Measurements from ENCODE around the gene AP1S2. TPM values are rescaled to one million over a fixed set of nuclear protein-coding genes. Genes with fewer than 3 reads are reported as not detected.

Gene AP1S2
- total and polyA plus RNA-seq, 9 of the 15 experiments (the other 6 are each of a cell fraction or from before 2014, with no cell fraction given), result 11.1 to 64.2 (median 25.8) TPM

DNA sequence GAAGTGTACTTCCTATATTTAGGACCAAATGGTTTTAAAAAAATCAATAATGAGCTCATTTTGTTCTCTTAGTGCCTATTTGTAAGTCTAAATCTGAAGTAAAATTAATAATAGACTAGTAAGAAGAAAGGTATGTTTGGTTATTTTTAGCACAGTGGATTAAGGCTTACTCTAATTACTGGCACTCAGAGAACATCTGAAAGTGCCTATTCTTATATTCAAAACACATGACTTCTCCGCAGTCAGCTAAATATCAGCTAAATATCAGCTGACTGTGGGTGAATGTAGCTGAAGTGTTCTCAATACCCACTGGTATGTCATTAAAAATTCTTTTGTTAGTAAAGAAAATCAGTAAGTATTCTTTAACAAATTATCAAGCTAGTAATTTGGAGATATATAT lies 6.0 kb downstream of the AP1S2 start:
- Histone ChIP-seq H3K9me3 (replicated peaks; ENCODE audit: control insufficient read depth, insufficient read depth, low read depth, low read length) (no peaks in the 10 kb centered on the region), H3K4me2 (ENCODE audit: insufficient read depth, low read length) (no peak overlapping the region), H3K79me2 (ENCODE audit: control insufficient read depth, insufficient read depth, low read length) (peaks cover 6% of the 10 kb centered on the region), H3K36me3 (ENCODE audit: control insufficient read depth, insufficient read depth, low read length) (peaks cover 55% of the 10 kb centered on the region; the same call in 2 of the 3 replicates), H3K4me1 (replicated peaks in 1 of 2; ENCODE audit: control insufficient read depth in 2 of 2, insufficient read depth in 2 of 2, low read length in 2 of 2) (no peaks in the 10 kb centered on the region; a peak in 1 of 5 replicates), H2AFZ (ENCODE audit: low read depth, low read length) (no peak overlapping the region), H3K27me3 (ENCODE audit: control insufficient read depth in 2 of 2, insufficient read depth in 2 of 2, low read length in 2 of 2) (no peaks in the 10 kb centered on the region), H3K4me3 (no peak overlapping the region), H4K20me1 (replicated peaks; ENCODE audit: control insufficient read depth, insufficient read depth, low read length) (no peaks in the 10 kb centered on the region; the same call in 1 of the 2 replicates), H3K27ac (ENCODE audit: extremely low read depth, low read depth, low read length) (no peak overlapping the region), H3K9me1 (ENCODE audit: control insufficient read depth, insufficient read depth, low read length) (no peaks in the 10 kb centered on the region), H3K9ac (ENCODE audit: insufficient read depth in 1 of 2, low read depth in 2 of 2, low read length in 2 of 2) (no peak overlapping the region)
- FAIRE-seq, result no peak
- TF ChIP-seq SMC3 (conservative IDR thresholded peaks at IDR 0.05; ENCODE audit: insufficient read depth, low read depth, low read length), result no peak
- TF ChIP-seq PTTG1 (tag; IDR thresholded peaks at IDR 0.05; ENCODE audit: low read depth), result no peak
- no peak for TF ChIP-seq FOXK1 (CRISPR knock-in tag; IDR thresholded peaks at IDR 0.05; ENCODE audit: borderline replicate concordance)
- no peak for TF ChIP-seq ELF2 (CRISPR knock-in tag; IDR thresholded peaks at IDR 0.05)
- TF ChIP-seq, protein P1, sequence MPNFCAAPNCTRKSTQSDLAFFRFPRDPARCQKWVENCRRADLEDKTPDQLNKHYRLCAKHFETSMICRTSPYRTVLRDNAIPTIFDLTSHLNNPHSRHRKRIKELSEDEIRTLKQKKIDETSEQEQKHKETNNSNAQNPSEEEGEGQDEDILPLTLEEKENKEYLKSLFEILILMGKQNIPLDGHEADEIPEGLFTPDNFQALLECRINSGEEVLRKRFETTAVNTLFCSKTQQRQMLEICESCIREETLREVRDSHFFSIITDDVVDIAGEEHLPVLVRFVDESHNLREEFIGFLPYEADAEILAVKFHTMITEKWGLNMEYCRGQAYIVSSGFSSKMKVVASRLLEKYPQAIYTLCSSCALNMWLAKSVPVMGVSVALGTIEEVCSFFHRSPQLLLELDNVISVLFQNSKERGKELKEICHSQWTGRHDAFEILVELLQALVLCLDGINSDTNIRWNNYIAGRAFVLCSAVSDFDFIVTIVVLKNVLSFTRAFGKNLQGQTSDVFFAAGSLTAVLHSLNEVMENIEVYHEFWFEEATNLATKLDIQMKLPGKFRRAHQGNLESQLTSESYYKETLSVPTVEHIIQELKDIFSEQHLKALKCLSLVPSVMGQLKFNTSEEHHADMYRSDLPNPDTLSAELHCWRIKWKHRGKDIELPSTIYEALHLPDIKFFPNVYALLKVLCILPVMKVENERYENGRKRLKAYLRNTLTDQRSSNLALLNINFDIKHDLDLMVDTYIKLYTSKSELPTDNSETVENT (CRISPR knock-in tag; IDR thresholded peaks at IDR 0.05), result no peak
- TF ChIP-seq FUS (optimal IDR thresholded peaks at IDR 0.05; ENCODE audit: low read depth, low read length), result no peak
- TF ChIP-seq ZNF121 (CRISPR knock-in tag; conservative IDR thresholded peaks at IDR 0.05), result no peak
- no peak for TF ChIP-seq HEY1 (CRISPR knock-in tag; IDR thresholded peaks at IDR 0.05; ENCODE audit: borderline replicate concordance)
- no peak for TF ChIP-seq TCF3 (CRISPR knock-in tag; IDR thresholded peaks at IDR 0.05)
- TF ChIP-seq ZBTB1 (CRISPR knock-in tag; IDR thresholded peaks at IDR 0.05; ENCODE audit: borderline replicate concordance, low read depth), result no peak
- no peak for TF ChIP-seq HDAC1 (IDR thresholded peaks at IDR 0.05)
- TF ChIP-seq SRSF1 (IDR thresholded peaks at IDR 0.05; ENCODE audit: low read depth, low read length), result no peak
- TF ChIP-seq CREM (IDR thresholded peaks at IDR 0.05; ENCODE audit: low read depth), result no peak
- TF ChIP-seq SLC30A9 (CRISPR knock-in tag; IDR thresholded peaks at IDR 0.05), result no peak
- no peak for TF ChIP-seq RHOXF2B (CRISPR knock-in tag; conservative IDR thresholded peaks at IDR 0.05)
- TF ChIP-seq, protein P2, sequence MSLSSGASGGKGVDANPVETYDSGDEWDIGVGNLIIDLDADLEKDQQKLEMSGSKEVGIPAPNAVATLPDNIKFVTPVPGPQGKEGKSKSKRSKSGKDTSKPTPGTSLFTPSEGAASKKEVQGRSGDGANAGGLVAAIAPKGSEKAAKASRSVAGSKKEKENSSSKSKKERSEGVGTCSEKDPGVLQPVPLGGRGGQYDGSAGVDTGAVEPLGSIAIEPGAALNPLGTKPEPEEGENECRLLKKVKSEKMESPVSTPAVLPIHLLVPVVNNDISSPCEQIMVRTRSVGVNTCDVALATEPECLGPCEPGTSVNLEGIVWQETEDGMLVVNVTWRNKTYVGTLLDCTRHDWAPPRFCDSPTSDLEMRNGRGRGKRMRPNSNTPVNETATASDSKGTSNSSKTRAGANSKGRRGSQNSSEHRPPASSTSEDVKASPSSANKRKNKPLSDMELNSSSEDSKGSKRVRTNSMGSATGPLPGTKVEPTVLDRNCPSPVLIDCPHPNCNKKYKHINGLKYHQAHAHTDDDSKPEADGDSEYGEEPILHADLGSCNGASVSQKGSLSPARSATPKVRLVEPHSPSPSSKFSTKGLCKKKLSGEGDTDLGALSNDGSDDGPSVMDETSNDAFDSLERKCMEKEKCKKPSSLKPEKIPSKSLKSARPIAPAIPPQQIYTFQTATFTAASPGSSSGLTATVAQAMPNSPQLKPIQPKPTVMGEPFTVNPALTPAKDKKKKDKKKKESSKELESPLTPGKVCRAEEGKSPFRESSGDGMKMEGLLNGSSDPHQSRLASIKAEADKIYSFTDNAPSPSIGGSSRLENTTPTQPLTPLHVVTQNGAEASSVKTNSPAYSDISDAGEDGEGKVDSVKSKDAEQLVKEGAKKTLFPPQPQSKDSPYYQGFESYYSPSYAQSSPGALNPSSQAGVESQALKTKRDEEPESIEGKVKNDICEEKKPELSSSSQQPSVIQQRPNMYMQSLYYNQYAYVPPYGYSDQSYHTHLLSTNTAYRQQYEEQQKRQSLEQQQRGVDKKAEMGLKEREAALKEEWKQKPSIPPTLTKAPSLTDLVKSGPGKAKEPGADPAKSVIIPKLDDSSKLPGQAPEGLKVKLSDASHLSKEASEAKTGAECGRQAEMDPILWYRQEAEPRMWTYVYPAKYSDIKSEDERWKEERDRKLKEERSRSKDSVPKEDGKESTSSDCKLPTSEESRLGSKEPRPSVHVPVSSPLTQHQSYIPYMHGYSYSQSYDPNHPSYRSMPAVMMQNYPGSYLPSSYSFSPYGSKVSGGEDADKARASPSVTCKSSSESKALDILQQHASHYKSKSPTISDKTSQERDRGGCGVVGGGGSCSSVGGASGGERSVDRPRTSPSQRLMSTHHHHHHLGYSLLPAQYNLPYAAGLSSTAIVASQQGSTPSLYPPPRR (CRISPR knock-in tag; IDR thresholded peaks at IDR 0.05; ENCODE audit: borderline replicate concordance), result no peak
- no peak for TF ChIP-seq BHLHE40 (IDR thresholded peaks at IDR 0.05; ENCODE audit: low read length)
- intact Hi-C loops (cut with micrococcal nuclease), result no loop called here
- no peak for DNase-seq (ENCODE audit: extremely low read depth in 1 of 4, low spot score in 3 of 4)
- ChIA-PET POLR2A (interaction anchor here (0.6 to 0.9 kb wide), 2 partner anchors 13 to 304 kb away, joined by 3 read pairs; no protein-coding TSS in a partner anchor), CTCF (ENCODE audit: low intra/inter-chr PET ratio) (no interaction called here)
- WGBS (ENCODE audit: insufficient coverage, low coverage, missing lambda C conversion rate), result 88% methylated on average over 1 of the region's 1 CpG
- no peak for ATAC-seq
- BruUV-seq (replicated peaks), result no TSS peak
- in situ Hi-C loops (cut with MboI), result no loop called here
